ENCODE measurements around the gene FYN. TPM values are rescaled to one million over a fixed set of nuclear protein-coding genes. Genes with fewer than 3 reads are reported as not detected.

The FYN gene
- polyA plus RNA-seq, 2 of the 4 experiments (the other 2 are of a cell fraction): 3.5 to 3.7 TPM

GRCh38 chr6:111802015-111802414 is 71.2 kb downstream of the FYN start:
- Histone ChIP-seq H3K4me1 (no peaks in the 10 kb centered on the region), H3K9me3 (no peaks in the 10 kb centered on the region), H3K4me2 (no peak overlapping the region), H3K4me3 (no peak overlapping the region), H3K27ac (no peak overlapping the region)
- POLR2A ChIA-PET: no interaction called here
- ATAC-seq (no peak), DNase-seq (ENCODE audit: low read depth in 1 of 2, low spot score in 1 of 2) (no peak), FAIRE-seq (no peak)
- no peak for TF ChIP-seq HOXB5 (CRISPR knock-in tag; IDR thresholded peaks at IDR 0.05)
- no peak for TF ChIP-seq KDM1A (IDR thresholded peaks at IDR 0.05; ENCODE audit: low read depth)
- no peak for TF ChIP-seq RFX5 (IDR thresholded peaks at IDR 0.05)
- TF ChIP-seq JUN (IDR thresholded peaks at IDR 0.05): no peak
- no peak for TF ChIP-seq NFE2L2 (conservative IDR thresholded peaks at IDR 0.05; ENCODE audit: low read length)
- no peak for TF ChIP-seq USF2 (IDR thresholded peaks at IDR 0.05)
- no peak for TF ChIP-seq HEYL (CRISPR knock-in tag; IDR thresholded peaks at IDR 0.05)
- TF ChIP-seq FOXS1 (CRISPR knock-in tag; IDR thresholded peaks at IDR 0.05): no peak
- TF ChIP-seq MAZ (IDR thresholded peaks at IDR 0.05; ENCODE audit: borderline replicate concordance, low read depth, low read length): no peak
- no peak for TF ChIP-seq ESRRA (IDR thresholded peaks at IDR 0.05; ENCODE audit: borderline replicate concordance, low read length)
- no peak for TF ChIP-seq RCOR1 (IDR thresholded peaks at IDR 0.05; ENCODE audit: low read depth, low read length)
- no peak for TF ChIP-seq FOSB (CRISPR knock-in tag; IDR thresholded peaks at IDR 0.05)
- CTCF ChIA-PET: no interaction called here

GRCh38 chr6:111800821-111801220 is 72.4 kb downstream of the FYN start:
- DNase-seq (ENCODE audit: low read depth in 1 of 2, low spot score in 1 of 2) (no peak), FAIRE-seq (no peak), ATAC-seq (no peak)
- CTCF ChIA-PET: no interaction called here
- POLR2A ChIA-PET: no interaction called here
- no peaks in the 10 kb centered on the region for H3K9me3 ChIP-seq
- no peak overlapping the region for H3K27ac ChIP-seq
- WGBS (ENCODE audit: missing lambda C conversion rate): 42% methylated on average over 4 of the region's 4 CpGs
- H3K4me3 ChIP-seq: no peak overlapping the region
- no peaks in the 10 kb centered on the region for H3K4me1 ChIP-seq
- H3K4me2 ChIP-seq: no peak overlapping the region
- TF ChIP-seq HES2 (IDR thresholded peaks at IDR 0.05) (no peak), TP53 (CRISPR knock-in tag; IDR thresholded peaks at IDR 0.05) (no peak), FOXS1 (CRISPR knock-in tag; IDR thresholded peaks at IDR 0.05) (no peak), USF2 (IDR thresholded peaks at IDR 0.05) (no peak), RFX5 (IDR thresholded peaks at IDR 0.05) (no peak), E2F6 (IDR thresholded peaks at IDR 0.05; ENCODE audit: borderline replicate concordance, low read depth) (no peak), REST (IDR thresholded peaks at IDR 0.05) (no peak), JUNB (IDR thresholded peaks at IDR 0.05) (no peak), ESRRA (IDR thresholded peaks at IDR 0.05; ENCODE audit: borderline replicate concordance, low read length) (no peak), POLR2AphosphoS2 (conservative IDR thresholded peaks at IDR 0.05; ENCODE audit: low read length) (no peak), CBX8 (IDR thresholded peaks at IDR 0.05) (no peak), HOXB5 (CRISPR knock-in tag; IDR thresholded peaks at IDR 0.05) (no peak), KDM1A (IDR thresholded peaks at IDR 0.05; ENCODE audit: low read depth) (no peak), RCOR1 (IDR thresholded peaks at IDR 0.05; ENCODE audit: low read depth, low read length) (no peak), ZNF302 (CRISPR knock-in tag; IDR thresholded peaks at IDR 0.05) (no peak), ZFP36 (IDR thresholded peaks at IDR 0.05; ENCODE audit: borderline replicate concordance, partially characterized antibody) (no peak), CEBPB (IDR thresholded peaks at IDR 0.05) (no peak), FOSB (CRISPR knock-in tag; IDR thresholded peaks at IDR 0.05) (no peak), FOSL2 (IDR thresholded peaks at IDR 0.05) (no peak), FOSL2 (CRISPR knock-in tag; IDR thresholded peaks at IDR 0.05) (no peak)
